ENCODE measurements around the gene THAP3. TPM values are rescaled to one million over a fixed set of nuclear protein-coding genes. Genes with fewer than 3 reads are reported as not detected.

The THAP3 gene
- total and polyA plus RNA-seq, 2 of the 8 experiments (the other 6 are each of a cell fraction or from before 2014, with no cell fraction given), result 8.2 to 15.3 TPM

DNA sequence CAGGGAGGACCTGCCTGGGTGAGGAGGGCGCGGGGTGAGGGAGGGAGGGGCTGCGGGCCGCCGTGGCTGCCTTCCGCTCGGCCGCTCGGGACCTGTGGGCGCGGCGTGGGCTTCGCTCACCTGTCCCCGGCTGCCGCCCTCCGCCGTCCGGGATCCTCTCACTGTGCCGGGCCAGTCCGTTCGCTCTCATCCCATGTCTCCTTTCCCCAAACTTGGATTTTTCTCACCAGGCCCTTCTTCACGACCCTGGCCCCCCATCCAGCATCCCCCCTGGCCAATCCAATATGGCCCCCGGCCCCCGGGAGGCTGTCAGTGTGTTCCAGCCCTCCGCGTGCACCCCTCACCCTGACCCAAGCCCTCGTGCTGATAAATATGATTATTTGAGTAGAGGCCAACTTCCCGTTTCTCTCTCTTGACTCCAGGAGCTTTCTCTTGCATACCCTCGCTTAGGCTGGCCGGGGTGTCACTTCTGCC lies 44.5 kb upstream of the THAP3 start (continued):
- TF ChIP-seq ASH2L (IDR thresholded peaks at IDR 0.05; ENCODE audit: low read length), result no peak
- no peak for TF ChIP-seq TCF12 (IDR thresholded peaks at IDR 0.05; ENCODE audit: low read depth, low read length)
- no peak for TF ChIP-seq CBX8 (IDR thresholded peaks at IDR 0.05; ENCODE audit: borderline replicate concordance, low read depth, low read length)
- TF ChIP-seq CHD1 (IDR thresholded peaks at IDR 0.05; ENCODE audit: low read depth, low read length), result no peak
- peak; percentile 88 for TF ChIP-seq PHF8 (conservative IDR thresholded peaks at IDR 0.05; ENCODE audit: low read depth, low read length)
- TF ChIP-seq SUZ12 (IDR thresholded peaks at IDR 0.05; ENCODE audit: low read length), result no peak
- TF ChIP-seq CBX5 (IDR thresholded peaks at IDR 0.05; ENCODE audit: low read depth, low read length), result no peak
- no peak for TF ChIP-seq EGR1 (IDR thresholded peaks at IDR 0.05; ENCODE audit: borderline replicate concordance, low read depth, low read length)
- TF ChIP-seq SRF (IDR thresholded peaks at IDR 0.05; ENCODE audit: low read depth, low read length), result no peak
- TF ChIP-seq, protein P1, sequence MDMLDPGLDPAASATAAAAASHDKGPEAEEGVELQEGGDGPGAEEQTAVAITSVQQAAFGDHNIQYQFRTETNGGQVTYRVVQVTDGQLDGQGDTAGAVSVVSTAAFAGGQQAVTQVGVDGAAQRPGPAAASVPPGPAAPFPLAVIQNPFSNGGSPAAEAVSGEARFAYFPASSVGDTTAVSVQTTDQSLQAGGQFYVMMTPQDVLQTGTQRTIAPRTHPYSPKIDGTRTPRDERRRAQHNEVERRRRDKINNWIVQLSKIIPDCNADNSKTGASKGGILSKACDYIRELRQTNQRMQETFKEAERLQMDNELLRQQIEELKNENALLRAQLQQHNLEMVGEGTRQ (IDR thresholded peaks at IDR 0.05; ENCODE audit: low read length), result no peak
- TF ChIP-seq, protein P2, sequence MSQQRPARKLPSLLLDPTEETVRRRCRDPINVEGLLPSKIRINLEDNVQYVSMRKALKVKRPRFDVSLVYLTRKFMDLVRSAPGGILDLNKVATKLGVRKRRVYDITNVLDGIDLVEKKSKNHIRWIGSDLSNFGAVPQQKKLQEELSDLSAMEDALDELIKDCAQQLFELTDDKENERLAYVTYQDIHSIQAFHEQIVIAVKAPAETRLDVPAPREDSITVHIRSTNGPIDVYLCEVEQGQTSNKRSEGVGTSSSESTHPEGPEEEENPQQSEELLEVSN (IDR thresholded peaks at IDR 0.05), result no peak
- no peak for TF ChIP-seq NANOG (IDR thresholded peaks at IDR 0.05; ENCODE audit: insufficient read depth, low read depth, low read length, poor library complexity, severe bottlenecking)
- TF ChIP-seq TAF7 (optimal IDR thresholded peaks at IDR 0.05; ENCODE audit: borderline replicate concordance, low read depth, low read length), result no peak
- TF ChIP-seq CEBPB (IDR thresholded peaks at IDR 0.05; ENCODE audit: low read depth, low read length), result no peak
- TF ChIP-seq FOSL1 (IDR thresholded peaks at IDR 0.05; ENCODE audit: insufficient read depth, low read depth, low read length), result no peak
- TF ChIP-seq BCL11A (IDR thresholded peaks at IDR 0.05; ENCODE audit: low read depth in 2 of 2, low read length in 2 of 2), result no peak
- no peak for TF ChIP-seq RAD21 (IDR thresholded peaks at IDR 0.05 in 1 of 2, conservative IDR thresholded peaks at IDR 0.05 in 1 of 2; ENCODE audit: low read depth in 2 of 2, low read length in 2 of 2)
- no peak for TF ChIP-seq NRF1 (IDR thresholded peaks at IDR 0.05; ENCODE audit: low read depth, low read length)
- TF ChIP-seq, protein P3, sequence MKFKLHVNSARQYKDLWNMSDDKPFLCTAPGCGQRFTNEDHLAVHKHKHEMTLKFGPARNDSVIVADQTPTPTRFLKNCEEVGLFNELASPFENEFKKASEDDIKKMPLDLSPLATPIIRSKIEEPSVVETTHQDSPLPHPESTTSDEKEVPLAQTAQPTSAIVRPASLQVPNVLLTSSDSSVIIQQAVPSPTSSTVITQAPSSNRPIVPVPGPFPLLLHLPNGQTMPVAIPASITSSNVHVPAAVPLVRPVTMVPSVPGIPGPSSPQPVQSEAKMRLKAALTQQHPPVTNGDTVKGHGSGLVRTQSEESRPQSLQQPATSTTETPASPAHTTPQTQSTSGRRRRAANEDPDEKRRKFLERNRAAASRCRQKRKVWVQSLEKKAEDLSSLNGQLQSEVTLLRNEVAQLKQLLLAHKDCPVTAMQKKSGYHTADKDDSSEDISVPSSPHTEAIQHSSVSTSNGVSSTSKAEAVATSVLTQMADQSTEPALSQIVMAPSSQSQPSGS (IDR thresholded peaks at IDR 0.05; ENCODE audit: low read length), result no peak
- TF ChIP-seq KDM5A (IDR thresholded peaks at IDR 0.05; ENCODE audit: low read length), result no peak
- TF ChIP-seq RXRA (IDR thresholded peaks at IDR 0.05; ENCODE audit: insufficient read depth, low read depth, low read length), result no peak
- TF ChIP-seq GABPA (IDR thresholded peaks at IDR 0.05; ENCODE audit: borderline replicate concordance, insufficient read depth, low read length), result no peak

All from H1 (cell line).